Esophagus squamous epithelium (tissue), 4 donors: Measurements from ENCODE around the gene GNG12.

Source experiments
- CTCF ChIP-seq, 6 experiments: fragments of 450-650 bp in 4 of 6; fragments of 200-600 bp in 2 of 6; sonication (generic) in 2 of 6; IDR thresholded peaks; one replicate each; pipeline ENCODE4 v1.5.1; 2016 to 2019; ENCODE audit warnings: antibody characterized with exemption in 6 of 6, mild to moderate bottlenecking in 4 of 6, moderate library complexity in 4 of 6
- POLR2A ChIP-seq, 4 donors: fragments of 450-650 bp; IDR thresholded peaks; one replicate each; pipeline ENCODE4 v1.6.1; 2017; ENCODE audit warnings: antibody characterized with exemption in 4 of 4, mild to moderate bottlenecking in 4 of 4, moderate library complexity in 3 of 4

DNA sequence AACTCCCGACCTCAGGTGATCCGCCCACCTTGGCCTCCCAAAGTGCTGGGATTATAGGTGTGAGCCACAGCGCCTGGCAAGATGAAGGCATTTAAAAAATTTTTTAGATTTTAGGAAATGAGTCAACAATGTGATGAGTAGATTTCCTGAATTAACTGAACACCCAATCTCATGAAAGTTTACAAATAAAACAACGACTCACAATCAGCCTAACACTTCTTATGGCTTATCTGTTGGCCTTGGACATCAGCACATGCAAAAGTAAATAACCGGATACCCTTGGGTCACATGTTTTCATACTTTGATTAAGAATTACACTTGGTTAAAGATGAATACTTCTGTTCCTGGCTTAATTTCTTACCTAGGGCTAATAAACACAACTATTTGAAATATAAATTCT, 3.0 kb downstream of the GNG12 start:
- TF ChIP-seq POLR2A (IDR thresholded peaks at IDR 0.05), result no peak
- TF ChIP-seq CTCF (IDR thresholded peaks at IDR 0.05), result no peak
